C4-2B (cell line): ENCODE data around the gene BNC1.

ENCODE experiments used
- ZFX ChIP-seq: fragments of 450-650 bp; IDR thresholded peaks from 2 replicates; pipeline ENCODE4 v1.6.1; 2017
- TF ChIP-seq, protein P1 (sequence below): fragments of 450-650 bp; conservative IDR thresholded peaks from 2 replicates; pipeline ENCODE4 v1.5.1; 2017; ENCODE audit warnings: mild to moderate bottlenecking

DNA sequence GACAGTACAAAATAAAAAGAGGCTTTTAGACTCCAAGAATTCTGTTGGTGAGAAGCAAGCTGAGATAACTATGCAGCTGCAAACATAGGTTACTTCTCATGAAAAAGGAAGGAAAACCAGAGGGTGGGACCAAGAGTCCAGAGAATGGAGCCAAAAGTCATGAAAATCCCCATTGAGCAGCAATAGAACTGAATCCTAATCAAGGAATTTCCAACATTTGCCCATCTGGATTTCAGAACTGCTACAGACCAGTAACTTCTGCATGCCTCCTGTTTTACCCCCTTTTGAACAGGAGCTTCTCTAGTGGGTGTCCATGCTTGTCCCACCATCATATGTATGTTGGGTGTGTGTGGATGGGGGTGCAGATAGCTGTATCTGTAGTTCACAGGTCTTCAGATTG, 33.6 kb upstream of the BNC1 start:
- TF ChIP-seq, protein P1, sequence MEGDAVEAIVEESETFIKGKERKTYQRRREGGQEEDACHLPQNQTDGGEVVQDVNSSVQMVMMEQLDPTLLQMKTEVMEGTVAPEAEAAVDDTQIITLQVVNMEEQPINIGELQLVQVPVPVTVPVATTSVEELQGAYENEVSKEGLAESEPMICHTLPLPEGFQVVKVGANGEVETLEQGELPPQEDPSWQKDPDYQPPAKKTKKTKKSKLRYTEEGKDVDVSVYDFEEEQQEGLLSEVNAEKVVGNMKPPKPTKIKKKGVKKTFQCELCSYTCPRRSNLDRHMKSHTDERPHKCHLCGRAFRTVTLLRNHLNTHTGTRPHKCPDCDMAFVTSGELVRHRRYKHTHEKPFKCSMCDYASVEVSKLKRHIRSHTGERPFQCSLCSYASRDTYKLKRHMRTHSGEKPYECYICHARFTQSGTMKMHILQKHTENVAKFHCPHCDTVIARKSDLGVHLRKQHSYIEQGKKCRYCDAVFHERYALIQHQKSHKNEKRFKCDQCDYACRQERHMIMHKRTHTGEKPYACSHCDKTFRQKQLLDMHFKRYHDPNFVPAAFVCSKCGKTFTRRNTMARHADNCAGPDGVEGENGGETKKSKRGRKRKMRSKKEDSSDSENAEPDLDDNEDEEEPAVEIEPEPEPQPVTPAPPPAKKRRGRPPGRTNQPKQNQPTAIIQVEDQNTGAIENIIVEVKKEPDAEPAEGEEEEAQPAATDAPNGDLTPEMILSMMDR: no peak
- TF ChIP-seq ZFX: no peak
